GM12865 (cell line): ENCODE measurements around the gene AKAP10.

Experiments
- DNase-seq: peaks from one replicate; pipeline ENCODE4 v3.0.0; 2010; ENCODE audit warnings: low read depth
- H3K4me3 ChIP-seq: 2 replicates; pipeline ENCODE4 v1.5.1; 2011; ENCODE audit warnings: mild to moderate bottlenecking, low read depth, low read length, control low read depth
- CTCF ChIP-seq: IDR thresholded peaks from 2 replicates; pipeline ENCODE4 v1.5.1; 2011; ENCODE audit warnings: low read length, control low read depth, low read depth, inconsistent platforms; ENCODE audit not compliant: insufficient read depth; ENCODE audit errors: missing control alignments

AKAP10 gene

GRCh38 chr17:19946921-19947320 is 30.7 kb downstream of the AKAP10 start:
- no peak for DNase-seq
- TF ChIP-seq CTCF, result no peak

GRCh38 chr17:19945009-19945626 is 32.5 kb downstream of the AKAP10 start:
- H3K4me3 ChIP-seq, result no peak overlapping the region
- TF ChIP-seq CTCF, result no peak
- DNase-seq, result no peak

More at GRCh38 chr17:19946921-19947320, 30.7 kb downstream of the AKAP10 start:
- no peak overlapping the region for H3K4me3 ChIP-seq

- TF ChIP-seq CTCF, result no peak
- no peak for DNase-seq
- H3K4me3 ChIP-seq, result no peak overlapping the region
These were observed 34.0 kb downstream of the AKAP10 start for GRCh38 chr17:19943599-19943998.

- DNase-seq, result no peak
- TF ChIP-seq CTCF, result no peak
- H3K4me3 ChIP-seq, result no peak overlapping the region
These were observed 34.6 kb downstream of the AKAP10 start for GRCh38 chr17:19943026-19943425.

- no peak for DNase-seq
These were observed 36.7 kb downstream of the AKAP10 start for GRCh38 chr17:19940722-19941464.

GRCh38 chr17:19939993-19940721 is 37.5 kb downstream of the AKAP10 start:
- H3K4me3 ChIP-seq, result no peak overlapping the region
- no peak for DNase-seq
- no peak for TF ChIP-seq CTCF

More at GRCh38 chr17:19940722-19941464, 36.7 kb downstream of the AKAP10 start:
- H3K4me3 ChIP-seq, result no peak overlapping the region
- TF ChIP-seq CTCF, result no peak
